ENCODE measurements around the gene PRKAR2B.

The PRKAR2B gene

DNA sequence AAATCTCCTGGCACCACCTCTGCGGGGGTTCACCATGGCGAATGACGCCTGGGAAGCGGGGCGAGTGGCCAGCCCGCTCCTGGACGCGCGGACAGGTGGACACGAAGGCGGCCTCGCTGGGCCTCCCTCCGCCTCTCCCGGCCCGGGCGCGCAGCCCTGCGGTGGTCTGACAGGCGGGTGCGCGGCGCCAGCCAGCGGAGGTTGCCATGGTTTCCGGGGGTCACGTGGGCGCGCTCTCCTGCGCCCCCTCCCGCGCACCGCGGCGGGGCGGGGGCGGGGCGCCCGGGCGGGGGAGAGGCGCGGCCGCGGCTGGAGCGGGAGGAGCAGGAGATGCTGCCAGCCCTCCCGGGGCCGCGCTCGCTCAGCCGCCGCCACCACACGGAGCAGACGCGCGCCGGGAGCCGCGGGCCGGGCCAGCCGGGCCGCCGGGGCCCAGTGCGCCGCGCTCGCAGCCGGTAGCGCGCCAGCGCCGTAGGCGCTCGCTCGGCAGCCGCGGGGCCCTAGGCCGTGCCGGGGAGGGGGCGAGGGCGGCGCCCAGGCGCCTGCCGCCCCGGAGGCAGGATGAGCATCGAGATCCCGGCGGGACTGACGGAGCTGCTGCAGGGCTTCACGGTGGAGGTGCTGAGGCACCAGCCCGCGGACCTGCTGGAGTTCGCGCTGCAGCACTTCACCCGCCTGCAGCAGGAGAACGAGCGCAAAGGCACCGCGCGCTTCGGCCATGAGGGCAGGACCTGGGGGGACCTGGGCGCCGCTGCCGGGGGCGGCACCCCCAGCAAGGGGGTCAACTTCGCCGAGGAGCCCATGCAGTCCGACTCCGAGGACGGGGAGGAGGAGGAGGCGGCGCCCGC, at the start of gene PRKAR2B:
TSS of gene PRKAR2B (plus strand) at position 359 of the 848 bp plus-strand sequence. CDS start at position 562, 203 bp downstream.
- no peak for DNase-seq (ENCODE audit: low read depth)

GRCh38 chr7:106994833-106995232, 49.7 kb upstream of the PRKAR2B start:
- no peak for DNase-seq (ENCODE audit: low read depth)

DNA sequence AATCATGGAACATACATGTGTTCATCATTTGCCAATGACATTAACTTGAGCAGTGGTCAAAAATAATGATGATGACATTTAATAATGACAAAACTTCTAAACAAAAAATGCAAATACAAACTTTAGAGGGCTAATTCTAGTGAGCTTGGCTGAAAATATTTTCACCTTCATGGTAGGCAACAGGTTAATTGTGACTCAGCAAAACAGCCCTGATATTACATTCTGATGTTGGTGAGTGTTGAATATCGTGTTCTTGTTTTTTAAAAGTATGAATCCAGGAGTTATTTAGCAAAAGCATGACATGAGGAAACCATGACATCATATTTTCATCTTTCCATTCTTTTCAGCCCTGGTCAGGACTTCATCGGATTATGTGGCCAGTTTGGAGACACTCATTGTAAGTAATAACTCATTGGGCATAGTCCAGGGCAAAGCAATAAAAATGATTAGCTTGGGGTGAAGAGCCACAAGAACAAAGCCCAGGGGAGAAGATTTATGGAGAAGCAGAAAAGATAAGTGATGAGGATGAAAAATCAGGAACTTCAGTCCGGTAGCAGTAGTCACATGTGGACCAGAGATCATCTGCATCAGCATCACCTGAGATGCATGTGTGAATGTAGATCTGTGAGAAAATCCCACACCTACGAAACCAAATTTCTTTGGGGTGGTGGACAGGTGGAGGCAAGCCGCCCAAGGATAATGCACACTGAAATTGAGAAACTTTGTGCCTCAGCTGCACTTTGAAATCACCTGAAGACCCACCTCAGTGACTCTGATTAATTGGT, 46.8 kb upstream of the PRKAR2B start:
- no peak for DNase-seq (ENCODE audit: low read depth)

GRCh38 chr7:106999023-106999422, 45.5 kb upstream of the PRKAR2B start:
- no peak for DNase-seq (ENCODE audit: low read depth)

DNA sequence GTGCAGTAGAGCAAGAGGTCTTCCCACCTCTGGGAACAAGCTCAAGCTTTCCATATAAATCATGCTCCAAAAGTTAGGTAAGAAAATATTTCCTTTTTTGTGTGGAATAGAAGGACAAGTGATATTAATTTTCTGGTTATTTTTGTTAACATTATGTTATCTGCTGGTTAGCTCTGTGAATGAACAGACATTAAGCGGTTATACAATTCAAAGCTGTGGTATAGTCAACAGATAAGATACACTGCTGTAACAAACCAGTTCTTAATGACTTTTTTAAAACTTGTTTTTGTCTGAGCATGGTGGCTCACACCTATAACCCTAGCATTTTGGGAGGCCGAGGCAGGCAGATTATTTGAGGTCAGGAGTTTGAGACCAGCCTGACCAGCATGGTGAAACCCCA, 43.0 kb upstream of the PRKAR2B start:
- DNase-seq (ENCODE audit: low read depth) = no peak

- no peak for DNase-seq (ENCODE audit: low read depth)
These were observed 42.4 kb upstream of the PRKAR2B start for GRCh38 chr7:107002126-107002525.

DNA sequence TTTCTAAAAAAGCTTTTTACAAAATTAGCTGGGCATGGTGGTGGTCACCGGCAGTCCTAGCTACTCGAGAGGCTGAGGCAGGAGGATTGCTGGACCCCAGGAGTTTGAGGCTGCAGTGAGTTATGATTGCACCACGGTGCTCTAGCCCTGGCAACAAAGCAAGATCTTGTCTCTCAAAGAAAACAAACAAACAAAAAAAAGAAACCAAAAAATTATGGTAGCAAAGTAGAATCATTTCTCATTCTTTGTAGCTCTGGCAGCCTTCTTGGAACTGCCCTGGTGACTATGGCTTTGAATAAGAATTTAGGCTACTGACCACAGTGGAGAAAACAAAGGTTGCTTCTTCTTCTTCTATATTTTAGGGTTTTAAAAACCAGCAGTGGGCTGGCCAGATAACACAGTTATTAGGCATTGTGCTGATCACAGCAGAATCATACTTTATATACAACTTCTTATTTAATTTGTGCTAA, 41.9 kb upstream of the PRKAR2B start:
- DNase-seq (ENCODE audit: low read depth) = no peak

DNA sequence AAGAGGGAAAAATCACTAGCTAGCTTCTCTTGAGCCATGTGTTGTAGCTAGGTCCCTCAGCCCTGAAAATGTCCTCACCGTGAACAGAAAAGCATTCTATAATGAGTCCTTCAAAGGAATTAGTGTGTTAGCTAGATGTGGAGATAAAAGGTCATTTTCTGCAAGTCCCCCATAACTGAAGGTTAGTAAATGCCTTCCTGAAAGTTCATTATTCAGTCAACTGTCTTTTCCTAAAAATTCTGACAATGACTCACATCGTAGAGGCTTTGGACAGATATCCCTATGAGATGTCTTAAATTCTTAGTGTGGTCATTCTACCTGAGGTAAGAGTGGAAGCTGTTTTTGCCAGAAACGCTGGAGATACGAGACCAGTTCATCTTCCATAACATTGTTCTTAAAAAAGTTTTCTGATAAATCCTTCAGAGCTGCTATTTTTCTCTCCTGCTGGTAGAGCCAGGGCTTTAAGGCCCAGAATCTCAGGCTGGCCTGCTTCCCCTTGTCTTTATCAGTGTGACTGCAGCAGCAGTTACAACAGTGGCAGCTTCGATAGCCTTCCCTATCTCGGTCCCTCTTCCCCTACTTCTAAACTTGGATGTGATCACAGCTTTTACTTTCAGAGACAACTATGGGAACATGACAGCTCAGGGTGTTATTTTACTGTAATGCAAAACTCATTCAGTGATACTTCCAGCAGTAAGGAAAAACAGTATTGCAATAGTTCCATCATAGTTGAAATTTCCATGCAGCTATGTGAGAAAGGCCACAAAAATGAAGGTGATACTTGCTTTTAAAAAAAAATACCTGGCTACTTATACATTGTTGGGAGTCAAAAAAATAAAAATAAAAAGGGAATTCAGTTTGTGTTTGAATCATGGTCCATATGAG, 37.3 kb upstream of the PRKAR2B start:
- DNase-seq (ENCODE audit: low read depth) = peak; percentile 59

- no peak for DNase-seq (ENCODE audit: low read depth)
These were observed 36.6 kb upstream of the PRKAR2B start for GRCh38 chr7:107007892-107008287.

DNA sequence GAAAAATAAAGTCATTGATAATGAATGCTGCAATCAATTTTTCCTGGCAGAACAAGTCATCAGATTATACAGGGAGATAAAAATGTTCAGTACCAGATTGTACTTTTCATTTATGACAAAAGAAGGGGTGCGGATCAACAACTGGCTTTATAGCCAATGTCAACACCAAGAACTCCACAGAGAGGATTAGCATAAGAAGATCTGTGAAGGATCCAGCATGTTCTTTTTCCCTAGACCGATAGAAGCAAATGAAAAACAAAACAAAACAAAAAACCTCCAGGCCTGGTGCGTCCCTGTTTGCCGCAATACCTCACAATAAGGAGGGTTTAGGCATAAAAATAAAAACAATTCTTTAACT, 34.7 kb upstream of the PRKAR2B start:
- no peak for DNase-seq (ENCODE audit: low read depth)

DNA sequence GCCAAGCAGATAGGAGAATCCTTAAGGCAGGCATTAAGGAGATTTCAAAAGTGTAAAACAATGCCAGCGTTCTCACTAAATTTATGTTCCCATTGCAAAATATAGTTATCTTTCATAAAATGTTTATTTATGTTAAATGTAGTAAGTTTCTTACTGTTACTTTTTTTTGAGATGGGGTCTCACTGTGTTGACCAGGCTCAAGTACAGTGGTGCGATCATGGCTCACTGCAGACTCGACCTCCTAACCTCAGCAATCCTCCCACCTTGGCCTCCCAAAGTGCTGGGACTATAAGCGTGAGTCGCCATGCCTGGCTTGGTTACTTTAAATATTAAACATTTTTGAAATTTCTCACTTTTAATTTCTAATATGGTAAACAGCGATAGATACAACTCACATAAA, 31.8 kb upstream of the PRKAR2B start:
- DNase-seq (ENCODE audit: low read depth) = no peak

GRCh38 chr7:107014387-107015023, 30.0 kb upstream of the PRKAR2B start:
- DNase-seq (ENCODE audit: low read depth) = no peak

DNA sequence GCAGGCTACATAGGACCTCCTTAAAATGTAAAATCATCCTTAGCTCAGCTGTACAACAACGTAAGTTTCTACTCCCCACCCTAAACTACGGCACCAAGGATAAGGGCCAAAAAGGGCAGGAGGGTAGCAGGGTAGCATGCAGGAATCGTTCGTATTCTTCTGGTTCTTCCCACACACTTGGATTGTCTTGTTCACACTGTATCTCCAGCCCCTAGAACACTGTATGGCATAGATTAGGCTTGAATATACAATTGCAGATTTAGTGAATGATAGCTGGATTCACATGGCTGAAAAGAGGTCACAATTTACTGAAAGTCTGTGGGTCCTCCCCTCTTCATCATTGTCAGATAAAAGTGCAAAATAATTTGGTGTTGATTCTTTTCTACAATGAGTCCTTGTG, 28.2 kb upstream of the PRKAR2B start:
- no peak for DNase-seq (ENCODE audit: low read depth)

- DNase-seq (ENCODE audit: low read depth) = no peak
These were observed 26.4 kb upstream of the PRKAR2B start for GRCh38 chr7:107017965-107018719.

DNA sequence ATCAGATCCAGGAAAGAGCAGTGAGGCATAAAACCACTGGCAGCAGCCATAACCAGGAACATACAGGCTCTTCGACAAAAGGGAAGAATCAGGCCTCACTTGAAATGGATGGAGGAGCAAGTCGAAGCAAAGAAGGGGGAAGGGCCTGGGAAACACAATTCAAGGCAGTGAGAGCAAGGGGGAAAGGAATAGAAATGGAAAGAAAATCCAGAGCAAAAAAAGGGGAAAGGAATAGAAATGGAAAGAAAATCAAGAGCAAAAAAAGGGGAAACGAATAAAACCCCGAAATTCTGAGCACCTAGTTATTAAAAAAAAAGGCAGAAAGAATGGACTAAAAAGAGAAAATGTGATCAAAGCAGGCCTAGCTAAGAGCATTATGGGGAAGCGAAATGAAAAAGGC, 24.1 kb upstream of the PRKAR2B start:
- no peak for DNase-seq (ENCODE audit: low read depth)

DNA sequence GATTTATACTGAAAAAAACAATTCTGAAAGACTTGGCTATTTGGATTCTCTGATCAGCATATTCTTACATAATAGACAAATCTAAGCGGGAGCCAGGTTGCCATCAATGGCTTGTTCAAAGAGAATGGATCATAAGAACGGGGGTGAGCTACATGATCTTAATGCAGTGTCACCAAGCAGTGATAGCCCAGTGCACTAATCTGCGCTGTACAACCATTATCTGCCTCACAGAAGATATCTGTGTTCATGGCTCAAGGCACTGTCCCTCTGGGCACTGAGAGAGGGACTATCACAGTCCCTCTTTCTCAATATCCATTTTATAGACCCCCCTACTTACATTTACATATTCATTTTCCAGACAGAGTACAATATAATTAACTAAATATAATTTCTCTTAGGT, 22.9 kb upstream of the PRKAR2B start:
- DNase-seq (ENCODE audit: low read depth) = no peak

GRCh38 chr7:107023522-107024151, 20.9 kb upstream of the PRKAR2B start:
- DNase-seq (ENCODE audit: low read depth) = no peak

DNA sequence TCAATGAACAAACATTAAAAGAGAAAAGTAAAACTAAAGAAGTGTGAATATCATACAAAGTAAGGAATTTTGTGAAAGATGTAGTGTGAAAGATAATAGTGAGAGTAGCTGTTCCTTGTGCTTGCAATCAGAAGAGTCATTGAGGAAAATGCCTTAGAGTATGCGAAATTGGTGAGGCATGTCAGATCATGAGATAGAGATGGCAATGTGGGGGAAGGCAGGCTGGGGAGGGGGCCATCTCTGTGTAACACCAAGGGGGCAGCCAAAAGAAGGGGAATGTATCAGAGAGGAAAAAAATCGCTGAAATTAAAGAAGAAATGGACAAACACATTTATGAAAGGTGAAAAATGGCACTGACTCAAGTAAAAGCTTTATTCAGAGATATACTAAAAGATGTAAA, 19.6 kb upstream of the PRKAR2B start:
- DNase-seq (ENCODE audit: low read depth) = no peak

GRCh38 chr7:107025449-107026103, 18.9 kb upstream of the PRKAR2B start:
- no peak for DNase-seq (ENCODE audit: low read depth)

DNA sequence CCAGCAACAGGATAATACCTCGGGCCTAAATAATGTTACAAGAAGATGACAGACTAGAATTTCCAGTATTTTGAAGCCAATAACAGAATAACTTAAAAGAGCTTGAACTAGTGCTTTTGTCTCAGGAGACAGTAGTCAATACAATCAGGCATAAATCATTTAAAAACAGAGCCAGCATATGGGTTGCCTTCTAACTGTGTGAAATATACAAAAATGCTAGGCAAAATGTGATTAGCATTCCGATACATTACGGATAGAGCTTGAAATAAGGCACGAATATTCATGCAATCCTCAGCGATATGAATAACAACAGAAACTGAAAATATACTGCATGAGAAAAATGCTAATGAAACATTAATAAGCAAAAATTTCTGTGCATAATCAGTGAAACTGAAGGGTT, 18.3 kb upstream of the PRKAR2B start:
- no peak for DNase-seq (ENCODE audit: low read depth)

Measured in CMK (cell line).